Stimulated activated CD4-positive, alpha-beta T cell treated with anti-CD3 and anti-CD28 coated beads, Interleukin-4, amount 100 ng/mL, for 1 hour (primary cell): ENCODE measurements around the gene MMP15.

ENCODE experiments used
- DNase-seq: peaks from one replicate; pipeline ENCODE4 v3.0.0-alpha.2; 2020

MMP15 gene

DNA sequence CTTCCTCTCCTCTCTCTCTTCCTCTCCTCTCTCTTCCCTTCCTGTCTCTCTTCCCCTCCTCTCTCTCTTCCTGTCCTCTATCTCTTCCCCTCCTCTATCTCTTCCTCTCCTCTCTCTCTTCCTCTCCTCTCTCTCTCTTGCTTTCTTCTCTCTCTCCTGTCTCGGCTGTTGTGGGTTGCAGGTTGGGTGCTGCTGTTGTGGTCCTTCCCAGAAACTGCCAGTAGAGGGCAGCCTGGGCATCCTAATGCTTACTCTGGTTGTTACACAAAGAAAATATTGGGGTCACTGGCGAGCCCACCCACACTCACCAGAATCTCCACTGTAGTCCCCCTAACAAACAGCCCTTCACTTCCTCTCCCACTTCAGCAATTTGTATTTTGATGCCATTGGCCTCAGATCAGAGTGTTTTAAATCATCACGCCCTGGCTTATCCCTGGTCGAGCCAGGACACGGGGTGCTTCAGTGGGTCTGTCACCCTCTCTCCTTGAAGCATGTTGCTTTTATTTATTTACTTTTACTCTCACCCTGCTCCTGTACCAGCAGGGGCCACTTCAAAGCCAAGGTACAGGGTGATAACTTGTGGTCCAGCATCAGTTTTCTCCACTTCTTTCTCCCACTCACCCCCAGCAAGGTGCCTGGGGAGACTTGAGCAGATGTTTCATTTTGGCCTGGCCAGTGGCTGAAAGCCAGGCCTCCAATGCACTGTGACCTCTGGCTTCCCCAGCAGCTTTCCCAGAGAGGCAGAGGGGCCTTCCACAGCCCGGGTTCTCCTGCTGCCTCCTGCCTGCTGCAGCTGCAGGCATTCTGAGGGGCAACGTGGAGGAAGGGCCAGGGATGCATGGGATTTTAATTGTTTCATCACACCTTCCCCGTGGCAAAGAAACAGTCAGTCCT is 4.7 kb upstream of the MMP15 start:
- DNase-seq: peak; percentile 63

DNA sequence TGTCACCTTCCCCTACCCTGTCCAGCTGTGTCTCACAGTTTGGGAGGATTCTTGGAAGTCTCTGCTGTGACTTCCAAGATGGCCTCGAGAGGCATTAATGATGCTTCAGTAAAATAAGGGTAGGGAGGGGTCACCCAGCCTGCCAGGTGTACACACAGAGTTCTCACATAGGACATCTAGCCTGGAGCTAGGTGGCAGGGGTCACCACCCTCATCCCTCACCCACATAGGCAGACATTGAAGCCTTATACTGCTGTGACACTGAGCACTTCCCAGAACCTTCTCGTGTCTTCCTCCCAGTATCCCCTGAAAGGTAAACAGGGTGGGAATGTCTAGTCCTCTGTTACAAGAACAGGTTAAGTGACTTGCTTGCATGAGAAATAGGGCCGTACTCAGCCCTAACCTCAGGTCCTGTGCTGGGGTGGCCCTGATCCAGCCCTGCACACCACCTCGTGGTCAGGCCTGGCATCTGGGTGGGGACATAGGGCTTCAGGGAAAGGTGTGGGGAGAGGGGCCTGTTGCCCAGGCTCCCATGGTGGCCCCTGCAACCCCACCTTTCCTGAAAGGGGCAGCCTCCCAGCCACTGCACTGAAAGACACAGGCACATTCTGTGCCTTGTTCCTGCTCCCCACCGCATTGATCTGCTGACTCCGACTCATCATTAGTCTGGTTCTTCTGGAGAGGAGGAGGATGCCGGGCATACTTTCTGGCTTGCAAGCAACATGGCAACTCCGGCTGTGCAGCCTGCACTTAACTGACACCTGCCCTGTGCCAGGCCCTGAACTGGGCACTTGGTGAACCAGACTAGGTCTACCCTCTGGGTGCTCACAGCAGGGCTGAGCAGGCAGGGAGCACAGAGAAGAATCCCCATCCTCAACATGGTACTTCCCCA is 3.6 kb upstream of the MMP15 start:
- DNase-seq: no peak

GRCh38 chr16:58022601-58023371 is 2.8 kb upstream of the MMP15 start:
- DNase-seq: no peak

DNA sequence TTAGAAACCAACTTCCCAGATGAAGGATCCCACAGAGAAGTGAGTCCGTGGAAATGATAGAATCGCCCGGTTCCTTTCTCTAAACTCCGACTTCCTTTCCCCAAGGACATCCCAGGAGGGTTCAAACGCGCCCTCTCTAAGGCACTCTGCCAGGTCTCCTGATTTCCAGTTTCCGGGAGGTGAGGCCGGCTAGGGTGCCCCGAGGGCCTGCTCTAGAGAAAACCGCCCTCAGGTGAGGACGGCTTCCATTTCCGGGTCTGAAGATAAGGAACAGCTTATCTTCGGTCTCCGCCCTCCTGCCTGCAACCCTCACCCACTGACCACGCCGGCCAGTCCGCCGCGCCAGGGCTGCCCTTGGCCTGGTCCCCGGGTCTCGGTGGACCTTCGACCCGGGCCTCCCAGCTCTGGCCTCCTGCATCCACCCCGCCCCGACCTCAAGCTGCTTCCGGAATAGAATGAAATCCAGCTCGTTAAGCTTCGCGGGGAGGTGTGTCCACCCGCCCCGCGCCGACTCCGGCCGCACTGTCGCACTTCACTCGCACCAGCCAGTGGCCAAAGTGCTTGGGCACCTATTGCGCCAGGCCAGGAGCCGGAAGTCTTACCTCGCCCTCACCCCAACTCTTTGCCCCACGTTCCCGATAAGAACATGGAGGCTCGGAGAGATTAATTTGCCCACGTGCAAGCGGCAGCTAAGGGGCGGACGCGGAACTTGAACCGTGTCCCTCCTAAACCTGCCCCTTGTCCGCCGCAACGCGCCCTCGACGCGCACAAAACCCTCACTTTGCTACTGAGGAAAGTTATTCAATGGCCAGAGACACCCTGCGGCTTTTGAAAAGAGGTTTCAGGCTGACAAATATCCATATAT is 836 bp upstream of the MMP15 start:
- peak; percentile 18 for DNase-seq

- DNase-seq: peak; percentile 19
These were observed 668 bp downstream of the MMP15 start for GRCh38 chr16:58026139-58026704.

DNA sequence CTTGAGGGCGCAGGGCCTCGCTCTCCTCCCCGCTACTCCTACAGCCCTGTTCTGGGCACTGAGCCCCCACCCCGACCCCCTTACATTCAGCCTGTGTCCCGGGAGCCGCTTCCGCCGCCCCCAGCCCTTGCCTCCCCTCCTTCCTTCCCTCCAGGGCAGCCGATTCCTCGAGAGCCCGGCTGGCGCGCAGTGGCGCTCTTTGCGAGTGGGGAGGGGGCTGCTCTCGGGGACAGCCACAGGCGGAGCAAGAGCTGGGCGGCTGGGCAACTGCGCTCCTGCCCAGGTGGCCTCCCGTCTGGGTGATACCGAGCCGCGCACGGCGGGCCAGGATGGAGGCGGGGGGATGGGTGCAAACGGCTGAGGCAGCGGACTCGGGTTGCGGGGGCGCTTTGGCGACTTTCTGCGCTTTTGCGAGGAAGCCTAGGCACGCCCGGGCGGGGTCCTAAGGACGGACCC is 1.2 kb downstream of the MMP15 start:
- peak; percentile 9 for DNase-seq

GRCh38 chr16:58027161-58027915 is 1.8 kb downstream of the MMP15 start:
- DNase-seq: no peak

DNA sequence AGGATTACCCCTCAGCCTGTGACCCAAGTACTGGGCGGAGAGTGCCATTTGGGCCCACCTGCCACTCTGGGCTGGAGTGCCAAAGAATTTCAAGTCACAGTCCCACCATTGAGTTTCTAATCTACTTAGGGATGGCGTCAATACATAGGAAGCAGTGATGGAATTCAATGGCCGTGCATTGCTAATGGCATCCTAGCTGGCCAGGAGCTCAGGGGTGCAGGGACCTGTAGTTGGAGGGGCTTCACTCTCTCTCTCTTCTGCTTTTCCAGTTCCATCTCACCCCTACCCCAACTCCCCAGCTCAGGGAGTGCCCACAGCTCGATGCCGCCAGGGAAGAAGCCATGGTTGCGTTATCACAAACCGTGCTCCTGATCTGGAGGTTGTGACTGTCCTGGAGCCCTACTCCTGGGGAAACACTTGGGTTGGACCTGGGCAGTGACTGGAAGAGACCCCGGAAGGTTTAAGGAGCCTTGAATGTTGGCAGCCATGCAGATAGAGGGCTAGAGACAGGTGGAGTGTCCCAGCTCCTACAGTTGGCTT is 2.4 kb downstream of the MMP15 start:
- no peak for DNase-seq

- no peak for DNase-seq
These were observed 3.1 kb downstream of the MMP15 start for GRCh38 chr16:58028541-58029070.

DNA sequence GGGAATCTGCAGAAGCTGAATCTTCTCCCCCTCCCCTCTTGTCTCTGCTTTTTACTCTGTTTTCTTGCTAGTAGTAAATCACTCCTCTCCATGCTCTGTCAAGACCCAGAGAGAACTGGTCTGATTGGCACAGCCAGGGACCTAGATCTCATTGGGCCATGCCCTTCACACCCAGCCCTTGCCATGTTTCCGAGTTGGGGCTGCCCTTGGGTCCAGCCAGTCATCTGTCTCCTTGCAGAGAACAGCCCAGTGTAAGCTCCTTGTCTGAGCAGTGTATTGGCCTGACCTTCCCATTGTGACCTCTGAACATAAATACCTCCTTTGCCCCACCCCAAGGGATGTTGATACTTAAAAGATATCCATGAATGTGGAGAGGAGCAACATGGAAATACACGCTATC is 3.9 kb downstream of the MMP15 start:
- no peak for DNase-seq

DNA sequence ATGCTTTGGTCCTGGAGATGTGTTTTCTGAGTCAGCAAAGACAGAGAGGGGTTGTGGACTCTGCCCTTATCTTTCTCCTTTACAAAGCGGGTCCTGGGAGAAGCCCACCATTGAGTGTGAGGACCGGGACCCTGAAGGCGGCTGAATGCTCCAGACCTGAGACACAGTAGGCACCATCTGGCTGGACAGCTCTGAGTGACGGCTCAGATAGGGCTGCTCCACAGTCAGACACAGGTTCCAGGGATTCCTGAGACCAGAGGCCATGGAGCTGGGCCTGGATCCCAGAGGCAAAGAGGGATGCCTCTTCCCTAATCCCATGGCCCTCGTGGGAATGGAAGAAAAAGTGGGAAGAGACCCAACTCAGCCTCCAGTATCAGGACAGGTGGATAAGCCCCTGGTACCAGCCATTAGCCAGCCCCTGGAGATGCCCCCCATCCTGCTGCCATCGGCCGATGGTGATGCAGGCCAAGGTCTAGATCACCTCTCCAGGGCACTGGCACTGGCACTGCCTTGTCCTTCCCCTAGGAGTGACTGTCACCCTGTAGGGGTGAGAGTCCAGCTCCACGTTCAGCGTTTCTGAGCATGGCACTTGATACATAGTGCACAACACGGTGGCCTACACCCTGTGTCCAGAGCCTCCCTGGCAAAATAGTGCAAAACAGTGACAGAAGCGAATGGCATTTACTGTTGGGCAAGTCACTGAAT is 4.7 kb downstream of the MMP15 start:
- no peak for DNase-seq

GRCh38 chr16:58031016-58031800 is 5.7 kb downstream of the MMP15 start:
- no peak for DNase-seq

GRCh38 chr16:58032710-58033293 is 7.2 kb downstream of the MMP15 start:
- DNase-seq: no peak

DNA sequence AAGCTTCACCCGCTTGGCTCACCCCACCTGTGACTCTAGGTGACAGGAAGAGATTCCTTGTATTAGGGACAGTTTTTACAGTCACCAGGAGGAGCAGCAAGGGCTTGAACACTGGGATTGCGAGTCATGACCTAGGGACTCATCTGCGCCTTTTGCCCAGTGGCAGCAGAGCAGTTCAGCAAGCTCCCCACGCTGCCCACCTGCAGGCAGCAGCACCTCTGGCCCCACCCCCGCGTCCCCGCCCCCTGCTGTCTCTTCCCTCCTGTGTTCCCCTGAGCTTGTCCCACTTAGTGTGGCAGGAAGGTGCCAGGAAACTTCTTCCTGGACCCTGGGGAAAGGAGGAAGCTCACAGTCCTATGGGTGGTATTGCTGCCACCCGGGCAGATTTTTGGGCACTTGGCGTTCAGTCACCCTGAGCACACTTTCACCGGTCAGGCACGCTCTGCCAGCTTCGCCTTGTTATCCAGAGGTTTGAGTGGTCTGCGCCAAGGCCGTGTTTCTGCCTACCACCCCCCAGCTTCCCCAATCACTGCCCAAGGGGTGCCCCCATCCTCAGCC is 8.7 kb downstream of the MMP15 start:
- DNase-seq: no peak

DNA sequence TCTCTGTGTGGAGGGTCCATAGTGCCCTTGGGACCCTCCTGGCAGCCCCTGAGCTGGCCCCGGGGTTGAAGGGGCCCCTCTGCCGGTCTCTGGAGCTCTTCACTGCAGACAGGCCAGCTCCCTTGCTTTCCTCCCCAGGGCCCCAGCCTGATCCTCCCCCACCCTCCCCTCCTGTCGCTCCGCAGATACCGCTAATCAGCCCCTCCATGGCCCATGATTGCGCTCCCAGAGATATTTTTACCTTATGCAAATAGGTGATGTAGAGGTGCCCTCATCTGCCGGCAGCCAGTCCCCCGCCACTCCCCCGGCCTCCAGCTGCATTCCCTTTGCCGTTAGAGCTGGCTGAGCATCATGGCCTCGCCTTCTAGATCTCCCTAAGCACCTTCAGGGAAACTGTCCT is 9.2 kb downstream of the MMP15 start:
- no peak for DNase-seq

GRCh38 chr16:58035356-58036170 is 10.0 kb downstream of the MMP15 start:
- DNase-seq: no peak

DNA sequence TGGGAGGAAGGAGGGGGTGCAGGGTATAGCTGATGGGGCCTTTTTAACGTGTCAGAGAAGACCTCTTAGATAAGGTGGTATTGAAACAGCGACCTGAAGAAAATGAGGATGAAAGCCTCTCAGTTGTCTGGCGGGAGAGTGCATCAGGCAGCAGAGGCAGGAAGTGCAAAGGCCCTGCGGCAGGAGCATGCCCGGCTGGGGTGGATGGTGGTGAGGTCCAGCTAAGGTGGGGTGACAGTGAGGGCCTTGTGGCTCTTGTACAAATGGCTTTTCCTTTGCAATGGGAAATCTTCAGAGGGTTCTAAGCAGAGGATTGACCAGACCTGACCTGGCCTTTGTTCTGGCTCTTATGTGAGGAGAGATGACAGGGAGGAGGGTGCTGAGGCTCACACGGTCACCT is 11.4 kb downstream of the MMP15 start:
- DNase-seq: no peak
